SK-N-MC (cell line): ENCODE data around the gene SEPTIN5.

ENCODE experiments used
- EZH2 ChIP-seq: fragments of 200-600 bp; sonication (generic); IDR thresholded peaks from one replicate; pipeline ENCODE4 v1.6.1; 2017; ENCODE audit warnings: antibody characterized with exemption
- FOXP2 ChIP-seq: optimal IDR thresholded peaks from 2 replicates; pipeline ENCODE3; 2011; ENCODE audit warnings: mild to moderate bottlenecking, moderate library complexity; ENCODE audit not compliant: insufficient read depth; ENCODE audit errors: extremely low read length, control extremely low read depth
- POLR2AphosphoS5 ChIP-seq: IDR thresholded peaks from 2 replicates; pipeline ENCODE4 v1.6.1; 2012; ENCODE audit warnings: mild to moderate bottlenecking, low read depth, low read length, borderline replicate concordance

DNA sequence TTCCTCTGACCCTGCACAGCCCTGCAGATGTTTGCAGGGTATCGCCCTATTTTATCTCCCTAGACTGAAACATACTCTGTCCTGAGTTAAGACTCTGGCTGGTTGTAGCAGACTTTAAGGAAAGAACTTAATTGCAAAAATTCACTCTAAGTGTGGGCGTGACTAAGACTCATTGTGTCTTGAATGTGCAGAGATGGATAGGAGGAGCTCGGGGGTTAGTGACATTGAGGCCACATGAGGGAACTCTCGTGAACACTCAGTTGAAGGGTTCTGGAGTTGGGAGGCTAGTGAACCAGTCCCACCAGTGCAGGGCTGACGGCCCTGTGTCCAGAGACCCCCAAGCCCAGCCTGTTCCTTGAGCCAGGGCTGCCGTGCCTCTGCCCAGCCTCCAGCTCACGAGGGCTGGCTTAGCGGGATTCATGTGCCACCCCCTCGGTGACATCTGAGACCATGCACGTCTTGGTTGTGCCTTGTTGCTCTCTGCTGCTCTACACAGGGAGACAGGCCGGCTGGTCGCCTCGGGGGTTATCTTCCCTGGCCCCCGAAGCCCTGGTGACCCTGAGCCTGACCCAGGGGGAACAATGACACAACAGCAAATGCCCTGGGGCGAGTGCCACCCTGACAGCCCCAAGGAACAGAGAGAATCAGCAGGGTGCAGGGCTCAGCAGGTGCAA, 34.8 kb downstream of the SEPTIN5 start:
- TF ChIP-seq POLR2AphosphoS5 (no peak), EZH2 (no peak), FOXP2 (no peak)
